GM18858 (cell line): Measurements from ENCODE around the gene JAZF1.

Experiments
- ATAC-seq: cut with Tn5 transposase; IDR thresholded peaks from one replicate; pipeline ENCODE4 v1.9.1; 2021; ENCODE audit not compliant: unreplicated experiment

Gene JAZF1

DNA sequence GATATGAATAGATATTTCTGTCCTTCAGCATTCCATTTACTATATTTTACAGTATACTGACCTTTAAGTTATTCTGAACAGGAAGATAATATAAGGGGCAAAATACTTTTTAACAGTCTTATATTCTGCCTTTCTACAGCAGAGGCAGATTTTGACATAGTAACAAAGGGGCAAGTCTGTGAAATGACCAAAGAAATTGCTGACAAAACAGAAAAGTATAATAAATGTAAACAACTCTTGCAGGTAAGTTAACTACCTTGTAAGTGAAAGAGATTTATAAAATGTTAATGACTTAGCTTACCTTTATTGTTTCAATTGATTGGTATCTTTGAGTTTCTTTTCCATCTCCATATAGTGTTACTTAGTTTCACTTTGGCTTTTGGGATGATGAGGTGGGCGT is 384.6 kb downstream of the JAZF1 start:
- ATAC-seq = no peak

DNA sequence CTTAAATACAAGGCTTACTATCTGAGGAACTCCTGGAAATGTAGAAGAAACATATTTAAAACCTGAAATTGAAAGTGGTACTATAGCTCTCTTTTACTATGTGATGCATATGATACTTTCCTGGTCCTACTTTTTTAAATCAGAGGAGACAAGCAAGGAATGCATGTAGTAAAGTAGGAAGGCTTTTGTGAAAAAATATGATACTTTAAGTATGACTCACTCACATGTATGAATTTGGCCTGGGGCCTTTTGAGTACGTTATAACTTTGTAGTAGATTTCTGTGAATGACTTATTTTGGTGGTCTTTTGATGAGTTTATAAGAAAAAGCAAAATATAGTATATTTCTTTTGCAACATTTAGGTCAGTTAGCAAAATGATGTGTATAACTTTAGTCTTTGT is 386.8 kb downstream of the JAZF1 start:
- no peak for ATAC-seq

DNA sequence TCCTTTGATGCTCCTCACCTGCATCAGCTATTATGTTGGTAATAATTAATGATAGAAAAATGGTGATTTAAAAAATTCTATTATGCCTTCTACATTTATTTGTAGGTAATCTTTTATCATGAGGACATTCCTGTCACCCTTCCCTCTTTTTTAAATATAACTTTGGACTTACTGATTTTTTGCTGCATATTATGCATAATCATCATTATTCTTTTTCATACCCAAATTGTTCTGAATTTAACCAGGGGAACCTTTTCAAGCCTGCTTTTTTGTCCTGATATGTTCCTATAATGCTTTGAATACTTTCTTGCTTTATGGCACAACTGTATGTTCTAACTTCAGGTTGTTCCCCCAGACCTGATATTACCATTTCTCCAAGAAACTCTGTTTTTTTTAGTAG is 392.2 kb downstream of the JAZF1 start:
- no peak for ATAC-seq

DNA sequence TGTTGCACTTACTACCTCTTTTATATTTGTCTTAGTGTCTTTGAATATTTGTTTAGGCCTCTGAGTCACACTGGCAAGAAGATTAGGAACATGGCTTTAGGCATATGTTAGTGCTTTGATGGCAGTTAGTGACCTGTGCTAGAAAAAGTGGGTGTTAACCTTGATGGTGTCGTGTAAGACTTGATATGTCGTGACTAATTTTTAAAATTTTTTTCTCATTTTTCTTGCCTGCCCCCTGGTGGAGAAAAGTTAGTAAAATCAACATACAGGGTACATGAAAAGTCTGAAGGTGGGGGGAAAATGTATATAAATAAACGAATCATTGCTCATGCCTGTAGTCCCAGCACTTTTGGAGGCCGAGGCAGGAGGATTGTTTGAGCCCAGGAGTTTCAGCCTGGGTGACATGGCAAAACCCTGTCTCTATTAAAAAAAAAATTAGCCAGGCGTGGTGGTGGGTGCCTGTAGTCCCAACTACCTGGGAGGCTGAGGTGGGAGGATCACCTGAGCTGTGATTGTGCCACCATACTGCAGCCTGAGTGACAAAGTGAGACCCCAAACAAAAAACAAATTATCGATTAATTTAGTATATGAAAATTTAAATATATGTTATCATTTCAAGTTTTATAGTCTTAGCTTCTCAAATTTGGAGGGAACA is 396.1 kb downstream of the JAZF1 start:
- no peak for ATAC-seq

DNA sequence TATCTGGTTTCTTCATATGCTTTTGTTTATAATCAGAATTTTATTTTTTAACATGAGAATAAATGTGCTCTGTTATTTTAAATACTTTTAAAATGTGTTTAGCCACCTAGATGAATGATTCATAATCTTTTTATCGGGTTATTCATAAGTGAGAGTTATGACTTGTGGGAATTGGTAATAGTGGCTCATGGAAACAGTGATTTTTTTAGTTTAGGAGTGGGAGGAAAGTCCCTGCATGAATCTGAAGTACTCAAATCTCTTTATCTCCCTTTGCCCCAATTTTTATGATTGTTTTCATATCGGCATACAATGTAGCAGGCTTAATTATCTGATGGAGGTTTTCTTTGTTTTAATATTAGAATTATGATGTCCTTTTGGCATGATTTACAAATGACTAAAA is 397.7 kb downstream of the JAZF1 start:
- ATAC-seq = no peak

DNA sequence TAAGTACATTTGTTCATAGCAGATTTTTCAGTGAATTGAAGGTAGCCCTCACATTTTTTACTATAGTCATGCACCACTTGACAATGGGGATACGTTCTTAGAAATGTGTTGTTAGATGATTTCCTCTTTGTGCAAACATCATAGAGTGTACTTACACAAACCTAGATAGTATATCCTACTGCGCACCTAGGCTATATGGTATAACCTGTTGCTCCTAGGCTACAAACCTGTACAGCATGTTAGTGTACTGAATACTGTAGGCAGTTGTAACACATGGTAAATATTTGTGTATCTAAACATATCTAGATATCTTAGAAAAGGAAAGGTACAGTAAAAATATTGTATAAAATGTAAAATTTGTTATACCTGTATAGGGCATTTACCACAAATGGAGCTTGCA is 399.4 kb downstream of the JAZF1 start:
- no peak for ATAC-seq
